KMS-11 (cell line): ENCODE results near the gene DOC2B.
"Not testable (repeated sequence)": the region's sequence is repeated elsewhere in the genome, so short reads cannot be mapped to it uniquely, and the experiment has no call there.

ENCODE experiments used
- H2AFZ ChIP-seq: fragments of 200-600 bp; sonication (generic); 2 replicates; pipeline ENCODE4 v1.6.1; 2016; ENCODE audit warnings: antibody characterized with exemption, mixed run types, low read depth
- H3K27ac ChIP-seq: fragments of 200-600 bp; sonication (generic); 2 replicates; pipeline ENCODE4 v1.6.1; 2016; ENCODE audit warnings: mild to moderate bottlenecking, mixed run types
- H3K27me3 ChIP-seq: fragments of 200-600 bp; sonication (generic); 2 replicates; pipeline ENCODE4 v1.6.1; 2017; ENCODE audit warnings: mild to moderate bottlenecking, low read depth, mixed run types, moderate library complexity; ENCODE audit not compliant: insufficient read depth
- H3K36me3 ChIP-seq: fragments of 200-600 bp; sonication (generic); 2 replicates; pipeline ENCODE4 v1.6.1; 2017; ENCODE audit warnings: mild to moderate bottlenecking, mixed run types; ENCODE audit not compliant: insufficient read depth
- H3K4me1 ChIP-seq: fragments of 200-600 bp; sonication (generic); 2 replicates; pipeline ENCODE4 v1.6.1; 2016; ENCODE audit warnings: mild to moderate bottlenecking, low read depth, mixed run types; ENCODE audit not compliant: poor library complexity, severe bottlenecking
- H3K4me2 ChIP-seq: fragments of 200-600 bp; sonication (generic); 2 replicates; pipeline ENCODE4 v1.7.0; 2016; ENCODE audit warnings: mild to moderate bottlenecking, mixed run types
- H3K4me3 ChIP-seq: fragments of 200-600 bp; sonication (generic); IDR thresholded peaks from 2 replicates; pipeline ENCODE4 v1.6.1; 2017; ENCODE audit warnings: low read depth, low read length, mixed read lengths; ENCODE audit not compliant: insufficient read depth
- H3K79me2 ChIP-seq: fragments of 200-600 bp; sonication (generic); 2 replicates; pipeline ENCODE4 v1.6.1; 2016; ENCODE audit warnings: low read depth, mixed run types; ENCODE audit not compliant: insufficient read depth
- H3K9ac ChIP-seq: fragments of 200-600 bp; sonication (generic); 2 replicates; pipeline ENCODE4 v1.6.1; 2016; ENCODE audit warnings: mild to moderate bottlenecking, mixed run types
- H4K20me1 ChIP-seq: fragments of 200-600 bp; sonication (generic); 2 replicates; pipeline ENCODE4 v1.6.1; 2016; ENCODE audit warnings: mild to moderate bottlenecking, mixed run types; ENCODE audit not compliant: insufficient read depth
- TF ChIP-seq, protein P1 (sequence below): fragments of 200-600 bp; sonication (generic); conservative IDR thresholded peaks from 2 replicates; pipeline ENCODE4 v1.6.1; 2017; ENCODE audit warnings: low read depth, mild to moderate bottlenecking, antibody characterized with exemption, low read length, moderate library complexity, mixed read lengths

Gene DOC2B

DNA sequence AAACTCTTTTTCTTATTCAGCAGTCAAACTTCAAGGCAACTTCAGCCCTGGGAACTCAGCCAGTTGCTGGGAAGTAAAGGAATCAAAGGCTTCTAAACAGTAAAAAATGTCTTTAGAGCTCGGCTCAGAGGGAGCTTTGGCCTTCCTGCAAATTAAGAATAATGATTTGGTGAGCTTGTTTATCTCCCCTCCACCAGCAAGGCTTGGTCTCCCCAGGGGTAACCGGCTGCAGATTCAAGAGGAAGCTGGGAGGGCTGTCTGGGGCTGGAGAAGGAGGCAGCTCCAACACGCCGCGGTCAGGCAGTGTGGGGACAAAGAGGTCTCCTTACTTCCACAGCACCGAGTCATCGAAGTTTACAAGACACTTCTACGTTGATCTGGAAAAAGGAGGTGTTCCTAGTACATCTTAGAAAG is 17.7 kb upstream of the DOC2B start:
- H3K4me2 ChIP-seq = no peak overlapping the region
- H3K9ac ChIP-seq = no peak overlapping the region
- no peak overlapping the region for H3K4me3 ChIP-seq
- TF ChIP-seq, protein P1, sequence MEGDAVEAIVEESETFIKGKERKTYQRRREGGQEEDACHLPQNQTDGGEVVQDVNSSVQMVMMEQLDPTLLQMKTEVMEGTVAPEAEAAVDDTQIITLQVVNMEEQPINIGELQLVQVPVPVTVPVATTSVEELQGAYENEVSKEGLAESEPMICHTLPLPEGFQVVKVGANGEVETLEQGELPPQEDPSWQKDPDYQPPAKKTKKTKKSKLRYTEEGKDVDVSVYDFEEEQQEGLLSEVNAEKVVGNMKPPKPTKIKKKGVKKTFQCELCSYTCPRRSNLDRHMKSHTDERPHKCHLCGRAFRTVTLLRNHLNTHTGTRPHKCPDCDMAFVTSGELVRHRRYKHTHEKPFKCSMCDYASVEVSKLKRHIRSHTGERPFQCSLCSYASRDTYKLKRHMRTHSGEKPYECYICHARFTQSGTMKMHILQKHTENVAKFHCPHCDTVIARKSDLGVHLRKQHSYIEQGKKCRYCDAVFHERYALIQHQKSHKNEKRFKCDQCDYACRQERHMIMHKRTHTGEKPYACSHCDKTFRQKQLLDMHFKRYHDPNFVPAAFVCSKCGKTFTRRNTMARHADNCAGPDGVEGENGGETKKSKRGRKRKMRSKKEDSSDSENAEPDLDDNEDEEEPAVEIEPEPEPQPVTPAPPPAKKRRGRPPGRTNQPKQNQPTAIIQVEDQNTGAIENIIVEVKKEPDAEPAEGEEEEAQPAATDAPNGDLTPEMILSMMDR = no peak
- H3K79me2 ChIP-seq = no peaks in the 10 kb centered on the region
- no peaks in the 10 kb centered on the region for H3K4me1 ChIP-seq
- no peaks in the 10 kb centered on the region for H3K36me3 ChIP-seq
- no peak overlapping the region for H2AFZ ChIP-seq
- peaks cover 39% of the 10 kb centered on the region for H3K27me3 ChIP-seq
- H3K27ac ChIP-seq = no peak overlapping the region
- no peaks in the 10 kb centered on the region for H4K20me1 ChIP-seq

DNA sequence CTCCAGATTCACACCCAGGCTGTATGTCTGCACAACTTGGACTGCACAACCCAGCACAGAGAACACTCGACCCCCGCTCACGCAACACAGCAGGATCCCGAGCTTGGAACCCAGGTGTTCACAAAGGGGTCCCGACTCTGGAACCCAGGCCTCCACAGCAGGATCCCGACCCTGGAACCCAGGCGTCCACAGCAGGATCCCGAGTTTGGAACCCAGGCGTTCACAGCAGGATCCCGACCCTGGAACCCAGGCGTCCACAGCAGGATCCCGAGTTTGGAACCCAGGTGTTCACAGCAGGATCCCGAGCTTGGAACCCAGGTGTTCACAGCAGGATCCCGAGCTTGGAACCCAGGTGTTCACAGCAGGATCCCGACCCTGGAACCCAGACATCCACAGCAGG is 16.8 kb upstream of the DOC2B start:
- not testable (repeated sequence) for H4K20me1 ChIP-seq, H3K36me3 ChIP-seq, H3K27ac ChIP-seq, H3K4me1 ChIP-seq, H3K4me2 ChIP-seq, H2AFZ ChIP-seq, H3K9ac ChIP-seq, H3K4me3 ChIP-seq, H3K79me2 ChIP-seq
- H3K27me3 ChIP-seq = peaks cover 37% of the 10 kb centered on the region

DNA sequence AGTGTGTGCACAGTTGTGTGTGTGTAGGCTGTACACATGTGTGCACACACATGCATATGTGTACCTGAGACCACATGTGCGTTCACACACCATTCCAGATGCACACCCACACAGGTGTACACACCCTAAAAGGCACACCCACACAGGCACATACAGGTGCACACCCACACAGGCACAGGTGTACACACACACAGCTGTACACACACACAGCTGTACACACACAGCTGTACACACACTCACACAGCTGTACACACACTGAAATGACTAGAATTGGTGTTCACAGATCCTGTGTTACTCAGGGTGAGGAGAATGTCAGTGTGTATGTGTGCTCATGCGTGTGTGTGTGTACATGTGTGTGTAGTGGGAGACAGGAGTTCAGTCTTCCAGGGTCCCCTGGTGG is 15.9 kb upstream of the DOC2B start:
- H3K36me3 ChIP-seq = no peaks in the 10 kb centered on the region
- no peaks in the 10 kb centered on the region for H3K79me2 ChIP-seq
- H3K27ac ChIP-seq = no peak overlapping the region
- no peak overlapping the region for H3K4me3 ChIP-seq
- H4K20me1 ChIP-seq = no peaks in the 10 kb centered on the region
- TF ChIP-seq, protein P1 = no peak
- H3K9ac ChIP-seq = no peak overlapping the region
- H3K4me1 ChIP-seq = no peaks in the 10 kb centered on the region
- H3K27me3 ChIP-seq = peaks cover 36% of the 10 kb centered on the region
- no peak overlapping the region for H3K4me2 ChIP-seq
- H2AFZ ChIP-seq = no peak overlapping the region

DNA sequence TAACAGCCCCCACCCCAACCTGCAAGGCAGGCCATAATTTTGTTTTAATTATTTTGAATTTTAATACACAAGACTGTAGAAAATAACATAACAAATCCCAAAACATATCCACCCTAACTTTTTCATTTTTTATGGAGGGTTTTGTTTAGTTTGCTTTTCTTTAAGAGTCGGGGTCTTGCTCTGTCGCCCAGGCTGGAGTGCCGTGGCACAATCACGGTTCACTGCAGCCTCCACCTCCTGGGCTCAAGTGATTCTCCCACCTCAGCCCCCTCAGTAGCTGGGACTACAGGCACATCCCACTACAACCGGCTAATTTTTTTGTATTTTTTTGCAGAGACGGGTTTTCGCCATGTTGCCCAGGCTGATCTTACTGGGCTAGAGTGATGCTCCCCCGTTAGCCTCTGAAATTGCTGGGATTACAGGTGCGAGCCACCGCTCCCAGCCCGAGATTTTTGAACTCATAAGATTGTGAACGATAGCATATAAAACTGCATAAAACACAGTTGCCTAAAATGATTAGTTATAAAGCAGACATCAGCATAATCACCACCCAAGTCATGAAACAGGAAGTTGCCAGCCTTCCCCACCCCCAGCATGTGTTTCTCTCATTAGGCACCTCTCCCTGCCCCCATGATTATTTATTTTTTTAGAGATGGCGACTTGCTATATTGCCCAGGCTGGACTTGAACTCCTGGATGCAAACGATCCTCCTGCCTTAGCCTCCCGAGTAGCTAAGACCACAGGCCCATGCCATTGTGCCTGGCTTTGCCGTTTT is 13.6 kb upstream of the DOC2B start:
- Histone ChIP-seq H3K79me2 (no peaks in the 10 kb centered on the region), H3K27ac (no peak overlapping the region), H3K27me3 (peaks cover 36% of the 10 kb centered on the region), H3K4me1 (no peaks in the 10 kb centered on the region), H2AFZ (no peak overlapping the region), H3K9ac (no peak overlapping the region), H3K4me3 (no peak overlapping the region), H3K4me2 (no peak overlapping the region), H4K20me1 (no peaks in the 10 kb centered on the region), H3K36me3 (no peaks in the 10 kb centered on the region)
- TF ChIP-seq, protein P1 = no peak
